HCT116 (cell line): ENCODE measurements around the gene S100A2. TPM values are rescaled to one million over a fixed set of nuclear protein-coding genes. Genes with fewer than 3 reads are reported as not detected.
A peak's percentile ranks its signal among the peaks of the same experiment; 100 is the strongest.

Source experiments
- ATAC-seq: fragments of 200-7000 bp; cut with Tn5 transposase; 2 replicates; pipeline ENCODE4 v1.9.1; 2020; ENCODE audit warnings: mild to moderate bottlenecking, moderate library complexity
- BruUV-seq: library from RNA; stranded (reverse); fragments of 400-500 nt; replicated peaks from 2 replicates; lab custom pipeline; 2021; lab: Mats Ljungman, UMichigan
- CTCF ChIA-PET: fragments of 300-600 bp; sonication (Branson Sonifier 250); formaldehyde crosslinking; loops from one replicate; lab custom pipeline; 2021; ENCODE audit warnings: antibody characterized with exemption; lab: Charles Lee
- POLR2A ChIA-PET: fragments of 300-600, 350-600 bp; sonication (Branson Sonifier 250); formaldehyde crosslinking; loops from one replicate; lab custom pipeline; 2021; ENCODE audit warnings: antibody characterized with exemption; lab: Charles Lee
- RAD21 ChIA-PET, 2 experiments: fragments of 300-600 bp; sonication (Branson Sonifier 250); formaldehyde crosslinking; loops; one replicate each; lab custom pipeline; 2023; ENCODE audit warnings: low total read pairs in 2 of 2; ENCODE audit not compliant: uncharacterized antibody in 2 of 2, unreplicated experiment in 2 of 2, low non-redundant PET in 1 of 2; lab: Charles Lee
- DNase-seq: peaks from one replicate; pipeline ENCODE4 v3.0.0-alpha.2; 2010; ENCODE audit warnings: low read depth, low spot score
- H2AFZ ChIP-seq: fragments of 200-600 bp; shearing (Covaris generic), sonication (generic); 2 replicates; pipeline ENCODE4 v1.6.1; 2017; ENCODE audit warnings: low read depth, mixed run types, mixed read lengths, antibody characterized with exemption, low read length; ENCODE audit not compliant: poor library complexity, severe bottlenecking
- H3K27ac ChIP-seq: 2 replicates; pipeline ENCODE4 v1.5.1; 2012; ENCODE audit warnings: low read depth, low read length
- H3K27me3 ChIP-seq: fragments of 200-600 bp; sonication (generic); 2 replicates; pipeline ENCODE4 v1.6.1; 2016; ENCODE audit warnings: mixed run types, low read length, mixed read lengths; ENCODE audit not compliant: insufficient read depth
- H3K36me3 ChIP-seq, 2 experiments: fragments of 200-500 bp in 1 of 2; fragments of 200-600 bp in 1 of 2; sonication (Bioruptor generic) in 1 of 2; sonication (generic) in 1 of 2; 2 replicates each; pipeline versions ENCODE4 v1.5.1 to v1.6.1; 2014 to 2016; ENCODE audit warnings: low read length in 2 of 2, inconsistent platforms in 1 of 2, mixed read lengths in 1 of 2, mixed run types in 1 of 2; ENCODE audit not compliant: insufficient read depth in 2 of 2, control insufficient read depth in 1 of 2
- H3K4me1 ChIP-seq, 2 experiments: fragments of 200-600 bp in 1 of 2; sonication (generic) in 1 of 2; 2 replicates each; pipeline versions ENCODE4 v1.5.1 to v1.6.1; 2012 to 2017; ENCODE audit warnings: low read length in 2 of 2, inconsistent platforms in 1 of 2, mild to moderate bottlenecking in 1 of 2, mixed read lengths in 1 of 2, mixed run types in 1 of 2, moderate library complexity in 1 of 2; ENCODE audit not compliant: insufficient read depth in 2 of 2, control insufficient read depth in 1 of 2
- H3K4me2 ChIP-seq: fragments of 200-600 bp; sonication (generic); 2 replicates; pipeline ENCODE4 v1.6.1; 2017; ENCODE audit warnings: mixed run types, low read length, mixed read lengths
- H3K4me3 ChIP-seq, 2 experiments: fragments of 200-600 bp in 1 of 2; sonication (generic) in 1 of 2; replicated peaks in 1 of 2; 2 replicates each; pipeline ENCODE4 v1.5.1; 2011 to 2016; ENCODE audit warnings: low read length in 2 of 2, control low read depth in 1 of 2, low read depth in 1 of 2, mild to moderate bottlenecking in 1 of 2, mixed read lengths in 1 of 2, mixed run types in 1 of 2
- H3K79me2 ChIP-seq: fragments of 200-600 bp; sonication (generic); 2 replicates; pipeline ENCODE4 v1.6.1; 2017; ENCODE audit warnings: mild to moderate bottlenecking, mixed run types, low read length, moderate library complexity, mixed read lengths; ENCODE audit not compliant: insufficient read depth
- H3K9ac ChIP-seq: fragments of 200-600 bp; sonication (generic); 2 replicates; pipeline ENCODE4 v1.6.1; 2016; ENCODE audit warnings: low read length, mixed read lengths
- H3K9me2 ChIP-seq: fragments of 200-600 bp; sonication (generic), shearing (Covaris generic); 2 replicates; pipeline ENCODE4 v1.6.1; 2017; ENCODE audit warnings: mixed run types, mild to moderate bottlenecking, moderate library complexity; ENCODE audit not compliant: insufficient read depth
- H3K9me3 ChIP-seq, 2 experiments: fragments of 200-500 bp in 1 of 2; fragments of 200-600 bp in 1 of 2; sonication (Bioruptor generic) in 1 of 2; sonication (generic) in 1 of 2; 2 replicates each; pipeline ENCODE4 v1.6.1; 2014 to 2017; ENCODE audit warnings: low read length in 2 of 2, mixed read lengths in 2 of 2, inconsistent platforms in 1 of 2, low read depth in 1 of 2, mild to moderate bottlenecking in 1 of 2, mixed run types in 1 of 2, moderate library complexity in 1 of 2; ENCODE audit not compliant: control insufficient read depth in 1 of 2, insufficient read depth in 1 of 2
- H4K20me1 ChIP-seq: fragments of 200-600 bp; sonication (generic), shearing (Covaris generic); 2 replicates; pipeline ENCODE4 v1.6.1; 2017; ENCODE audit warnings: mixed run types, mild to moderate bottlenecking, moderate library complexity; ENCODE audit not compliant: insufficient read depth
- CBX3 ChIP-seq: IDR thresholded peaks from 2 replicates; pipeline ENCODE4 v1.6.1; 2012; ENCODE audit warnings: low read depth
- RAD21 ChIP-seq: IDR thresholded peaks from 2 replicates; pipeline ENCODE4 v1.6.1; 2012; ENCODE audit warnings: low read depth, mild to moderate bottlenecking
- REST ChIP-seq: IDR thresholded peaks from 2 replicates; pipeline ENCODE4 v1.6.1; 2012; ENCODE audit warnings: low read depth
- SIN3A ChIP-seq: IDR thresholded peaks from 2 replicates; pipeline ENCODE4 v1.6.1; 2012; ENCODE audit warnings: low read depth
- ZBTB33 ChIP-seq: IDR thresholded peaks from 2 replicates; pipeline ENCODE4 v1.6.1; 2011; ENCODE audit warnings: mild to moderate bottlenecking, low read length, moderate library complexity; ENCODE audit not compliant: insufficient replicate concordance; ENCODE audit errors: extremely low read depth
- intact Hi-C: fragments of 100-400 bp; cut with micrococcal nuclease; formaldehyde crosslinking; loops from 2 replicates; pipeline ENCODE4 v1.10.0; 2022
- total RNA-seq: library from RNA; stranded (reverse); gene quantifications from one replicate; pipeline ENCODE4 v1.2.1, GENCODE V29; 2021; ENCODE audit not compliant: unreplicated experiment

S100A2 gene
- total RNA-seq, 1 experiment from 2014 or later: 24.8 TPM

GRCh38 chr1:153526132-153526543 is 39.5 kb downstream of the S100A2 start:
- DNase-seq: no peak
- Histone ChIP-seq H3K27ac (peak overlapping the region; percentile 38; the same call in 1 of the 2 replicates), H3K4me2 (peak overlapping the region; percentile 33), H3K4me3 (no peak overlapping the region; a peak in 1 of 4 replicates), H2AFZ (no peak overlapping the region), H3K9ac (no peak overlapping the region), H3K9me3 (no peaks in the 10 kb centered on the region), H3K79me2 (no peaks in the 10 kb centered on the region), H3K36me3 (no peaks in the 10 kb centered on the region), H3K27me3 (no peaks in the 10 kb centered on the region), H3K4me1 (peaks cover 21 to 28% of the 10 kb centered on the region in 2 experiments), H4K20me1 (no peaks in the 10 kb centered on the region), H3K9me2 (no peaks in the 10 kb centered on the region)
- POLR2A ChIA-PET: interaction anchor here (1.6 to 2.8 kb wide), 4 partner anchors 9 to 40 kb away, joined by 5 to 10 read pairs (median 8); partner anchors contain the start of gene S100A6
- RAD21 ChIA-PET: no interaction called here
- TF ChIP-seq ZBTB33 (no peak), RAD21 (no peak), SIN3A (no peak), REST (no peak), CBX3 (no peak)
- intact Hi-C loops: no loop called here
- CTCF ChIA-PET: interaction anchor here (0.8 to 1.7 kb wide), 4 partner anchors 10 to 46 kb away, joined by 3 to 7 read pairs (median 4); no protein-coding TSS in a partner anchor
- ATAC-seq: peak; percentile 41
- no TSS peak for BruUV-seq
